ENCODE measurements around the gene ARRB1.

Gene ARRB1

DNA sequence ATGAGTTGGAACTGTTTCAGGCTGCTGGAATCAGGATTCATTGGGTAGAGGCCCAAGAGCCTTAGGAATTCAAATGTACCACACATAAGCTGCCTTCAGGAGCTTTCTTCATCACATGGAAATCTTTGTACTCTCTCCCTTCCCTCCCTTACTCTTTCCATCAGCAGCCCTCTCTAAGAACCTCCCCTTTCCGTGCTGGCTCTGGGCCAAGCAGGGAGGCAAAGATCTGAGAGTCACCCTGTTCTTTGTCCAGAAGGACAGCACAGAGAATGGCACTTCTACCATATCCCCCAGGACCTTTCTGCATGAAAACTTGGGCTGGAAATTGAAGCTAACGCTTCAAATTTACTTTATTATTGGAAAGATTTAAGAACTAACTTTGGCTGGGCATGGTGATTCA is 131.6 kb downstream of the ARRB1 start:
- DNase-seq (ENCODE audit: low spot score): no peak

DNA sequence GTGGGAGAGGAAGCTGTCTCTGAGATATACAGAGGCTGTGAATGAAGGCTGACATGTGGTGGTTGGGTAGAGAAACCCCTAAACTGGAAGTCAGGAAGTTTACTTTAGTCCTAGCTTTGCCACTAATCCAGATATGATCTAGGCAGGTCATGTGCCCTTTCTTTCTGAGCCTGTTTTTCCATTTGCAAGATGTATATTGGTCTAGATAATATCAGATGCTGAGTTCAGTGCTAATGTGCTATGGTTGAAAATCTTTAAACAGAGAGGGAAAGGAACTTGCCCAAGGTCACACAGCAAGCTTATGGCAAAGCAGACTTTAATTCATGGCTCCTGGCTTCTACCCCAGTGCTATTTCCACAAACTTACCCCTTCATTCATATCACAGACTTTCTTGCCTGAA is 136.6 kb downstream of the ARRB1 start:
- no peak for DNase-seq (ENCODE audit: low spot score)

- peak; percentile 30 for DNase-seq (ENCODE audit: low spot score)
Measured at GRCh38 chr11:75214411-75214821, 137.0 kb downstream of the ARRB1 start.

All from hematopoietic multipotent progenitor cell treated with erythropoietin and hydrocortisone succinate and interleukin-3 and kit ligand, for 17 days (in vitro differentiated cells).